HG03159 (cell line): Measurements from ENCODE around the gene POMT2.
"Not testable (repeated sequence)": the region's sequence is repeated elsewhere in the genome, so short reads cannot be mapped to it uniquely, and the experiment has no call there.

Experiments used
- ATAC-seq: cut with Tn5 transposase; IDR thresholded peaks from one replicate; pipeline ENCODE4 v1.9.1; 2021; ENCODE audit warnings: mild to moderate bottlenecking, moderate library complexity; ENCODE audit not compliant: unreplicated experiment

POMT2 gene

GRCh38 chr14:77325746-77326094 lies 5.0 kb upstream of the POMT2 start:
- ATAC-seq: no peak

- no peak for ATAC-seq
Observed at GRCh38 chr14:77324816-77325745, 4.4 kb upstream of the POMT2 start.

- ATAC-seq: no peak
Observed at GRCh38 chr14:77324289-77324688, 3.6 kb upstream of the POMT2 start.

GRCh38 chr14:77323571-77323970 lies 2.9 kb upstream of the POMT2 start:
- no peak for ATAC-seq

- no peak for ATAC-seq
Observed at GRCh38 chr14:77322951-77323350, 2.3 kb upstream of the POMT2 start.

- ATAC-seq: no peak
Observed at GRCh38 chr14:77322250-77322902, 1.7 kb upstream of the POMT2 start.

GRCh38 chr14:77319422-77319821 lies 1.3 kb downstream of the POMT2 start:
- no peak for ATAC-seq

- not testable (repeated sequence) for ATAC-seq
Observed at GRCh38 chr14:77318756-77319155, 1.9 kb downstream of the POMT2 start.

- no peak for ATAC-seq
Observed at GRCh38 chr14:77318006-77318553, 2.6 kb downstream of the POMT2 start.

- no peak for ATAC-seq
Observed at GRCh38 chr14:77316872-77317301, 3.8 kb downstream of the POMT2 start.

GRCh38 chr14:77316195-77316505 lies 4.5 kb downstream of the POMT2 start:
- ATAC-seq: no peak

- ATAC-seq: no peak
Observed at GRCh38 chr14:77314539-77315457, 5.9 kb downstream of the POMT2 start.

GRCh38 chr14:77314043-77314442 lies 6.6 kb downstream of the POMT2 start:
- ATAC-seq: no peak

- no peak for ATAC-seq
Observed at GRCh38 chr14:77313371-77313770, 7.3 kb downstream of the POMT2 start.

- ATAC-seq: no peak
Observed at GRCh38 chr14:77311217-77311616, 9.5 kb downstream of the POMT2 start.

- ATAC-seq: no peak
Observed at GRCh38 chr14:77310026-77310425, 10.7 kb downstream of the POMT2 start.

GRCh38 chr14:77309131-77309530 lies 11.6 kb downstream of the POMT2 start:
- ATAC-seq: no peak

- no peak for ATAC-seq
Observed at GRCh38 chr14:77306851-77307496, 13.7 kb downstream of the POMT2 start.

GRCh38 chr14:77306416-77306815 lies 14.3 kb downstream of the POMT2 start:
- ATAC-seq: no peak

- no peak for ATAC-seq
Observed at GRCh38 chr14:77305696-77306095, 15.0 kb downstream of the POMT2 start.
